ENCODE data around the gene ANKRD31.
"Not testable (repeated sequence)": the region's sequence is repeated elsewhere in the genome, so short reads cannot be mapped to it uniquely, and the experiment has no call there.

ANKRD31 gene

DNA sequence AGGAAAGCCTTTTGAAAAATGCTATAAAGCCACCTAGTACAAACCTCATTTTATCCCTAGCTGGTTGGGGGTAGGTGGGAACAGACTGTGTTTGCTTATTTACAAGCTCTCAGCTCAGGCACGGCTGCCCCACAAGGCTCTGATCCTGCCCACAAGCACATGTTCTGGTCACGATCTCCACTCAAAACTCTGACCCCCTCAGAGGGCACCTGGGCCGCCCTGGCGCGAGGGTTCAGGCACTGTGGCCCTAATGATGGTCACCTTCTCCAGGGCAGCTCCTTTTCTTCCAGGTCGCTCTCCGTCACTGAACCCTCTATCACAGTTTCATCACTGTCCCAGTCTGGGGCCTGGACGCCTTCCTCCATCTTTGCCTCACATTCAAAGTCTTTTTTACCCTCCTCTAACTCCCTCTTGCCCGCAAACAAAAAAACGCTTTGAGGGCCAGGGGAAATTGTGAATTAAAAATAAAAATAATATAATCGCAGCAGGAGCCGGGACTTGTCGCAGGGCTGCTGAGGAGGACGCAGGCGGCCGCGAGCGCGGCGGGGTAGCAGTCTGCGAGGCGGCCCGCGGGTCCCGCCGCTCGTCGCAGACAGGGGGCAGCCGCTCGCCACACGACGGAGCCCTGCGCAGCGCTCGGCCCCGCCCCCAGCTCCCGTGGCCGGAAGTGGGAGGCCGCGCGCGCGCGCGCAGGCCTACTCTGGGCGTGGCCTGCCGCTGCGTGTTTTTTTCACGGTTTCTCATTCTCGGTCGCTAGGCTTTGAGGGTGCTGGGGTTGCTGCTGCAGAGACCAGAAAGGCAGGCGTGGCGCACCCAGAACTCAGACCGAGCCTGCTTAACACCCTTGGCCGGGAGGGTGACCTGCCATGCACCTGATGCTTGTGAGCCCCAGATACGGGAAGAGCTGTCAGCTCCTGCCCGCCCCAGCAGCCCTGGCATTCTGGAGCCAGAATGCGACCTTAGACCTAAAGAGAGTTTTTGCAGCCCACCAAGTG is at the start of gene ANKRD31:
Gene ANKRD31, minus strand, starts transcription at position 557 of the 995 bp plus-strand sequence. Its CDS starts 192 bp downstream, at position 365.
- DNase-seq, result peak; percentile 96

DNA sequence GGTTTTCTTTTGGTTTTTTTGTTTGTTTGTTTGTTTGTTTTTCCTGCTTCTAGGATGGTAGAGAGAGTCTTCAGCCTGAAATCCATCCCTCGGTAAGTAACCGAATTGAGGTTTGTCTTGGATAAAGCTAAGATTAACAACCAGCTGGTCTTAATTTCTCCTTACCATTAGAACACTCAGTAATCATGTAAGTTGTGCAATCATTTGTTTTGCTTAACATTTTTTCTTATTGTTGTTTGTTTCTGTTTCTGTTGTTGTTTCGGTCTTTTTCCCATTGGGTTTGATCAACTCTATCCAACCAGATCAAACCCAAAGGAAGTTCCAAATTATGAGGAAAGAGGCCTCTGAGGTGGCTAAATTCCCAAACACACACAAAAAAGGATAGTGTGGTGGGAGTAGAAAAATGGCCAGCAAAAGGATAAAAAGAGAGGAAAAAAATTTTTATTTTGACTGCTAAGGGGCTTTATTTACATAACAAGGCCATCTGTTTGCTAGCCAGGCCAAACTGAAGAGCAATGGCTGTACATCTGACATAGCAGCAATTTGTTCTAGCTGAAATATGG is 49.6 kb upstream of the ANKRD31 start:
- DNase-seq, result no peak

DNA sequence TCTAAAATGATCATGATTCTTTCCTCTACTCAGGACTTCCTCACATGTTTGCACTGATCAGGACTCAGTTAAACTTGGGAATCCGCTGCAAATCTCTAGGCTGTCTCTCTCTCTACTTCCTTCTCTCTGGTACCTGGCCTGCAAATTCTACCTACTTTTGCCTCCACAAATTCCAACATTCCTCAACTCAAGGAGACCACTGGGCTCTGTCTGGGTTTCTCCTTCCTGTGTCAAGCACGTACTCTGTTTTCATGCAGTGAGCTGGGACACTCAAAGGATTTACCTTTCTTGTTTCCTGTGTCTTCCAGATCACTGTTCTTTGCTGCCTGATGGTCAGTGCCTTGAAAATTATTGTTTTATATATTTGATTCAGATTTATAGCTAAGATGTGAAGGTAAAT is 45.9 kb upstream of the ANKRD31 start:
- no peak for DNase-seq

- DNase-seq, result no peak
Measured at GRCh38 chr5:75281716-75282465, 45.2 kb upstream of the ANKRD31 start.

DNA sequence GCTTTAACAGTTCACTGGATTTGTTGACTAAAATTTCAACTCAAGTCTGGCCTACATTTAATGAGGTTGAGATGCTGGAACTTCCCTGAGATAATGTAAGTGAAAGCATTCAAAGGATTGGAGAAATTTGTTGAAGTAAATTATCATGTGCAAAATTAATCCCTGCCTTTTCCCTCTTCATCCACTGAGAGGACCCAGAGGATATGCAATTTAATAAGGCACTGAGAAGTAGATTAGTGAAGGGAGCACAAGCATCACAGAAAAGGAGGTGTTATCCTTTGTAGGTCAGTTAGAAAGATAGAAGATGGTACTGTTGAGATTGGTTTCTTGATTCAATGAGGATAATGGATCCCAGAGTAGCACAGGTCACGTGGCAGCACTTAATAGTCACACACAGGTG is 42.6 kb upstream of the ANKRD31 start:
- no peak for DNase-seq

GRCh38 chr5:75277463-75277862 is 40.8 kb upstream of the ANKRD31 start:
- DNase-seq, result no peak

GRCh38 chr5:75275756-75276155 is 39.1 kb upstream of the ANKRD31 start:
- DNase-seq, result no peak

DNA sequence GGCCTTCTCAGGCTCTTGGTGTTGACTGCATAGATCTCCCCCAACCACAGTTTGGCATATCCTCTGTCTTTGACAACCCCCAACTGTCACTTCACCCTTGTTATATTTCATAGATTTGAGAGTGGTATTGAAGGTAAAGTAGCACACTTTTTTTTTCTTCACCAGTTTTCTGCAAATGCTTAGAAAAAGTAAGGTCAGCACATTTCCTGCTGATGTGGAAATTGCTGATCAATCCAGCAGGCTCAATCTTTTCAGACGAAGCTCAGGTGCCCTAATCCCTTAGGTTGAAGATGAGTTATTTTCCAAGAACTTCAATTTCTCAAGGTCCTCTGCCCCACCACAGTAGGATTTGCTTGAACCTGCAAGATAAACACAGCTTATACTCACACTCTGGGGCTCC is 38.5 kb upstream of the ANKRD31 start:
- no peak for DNase-seq

DNA sequence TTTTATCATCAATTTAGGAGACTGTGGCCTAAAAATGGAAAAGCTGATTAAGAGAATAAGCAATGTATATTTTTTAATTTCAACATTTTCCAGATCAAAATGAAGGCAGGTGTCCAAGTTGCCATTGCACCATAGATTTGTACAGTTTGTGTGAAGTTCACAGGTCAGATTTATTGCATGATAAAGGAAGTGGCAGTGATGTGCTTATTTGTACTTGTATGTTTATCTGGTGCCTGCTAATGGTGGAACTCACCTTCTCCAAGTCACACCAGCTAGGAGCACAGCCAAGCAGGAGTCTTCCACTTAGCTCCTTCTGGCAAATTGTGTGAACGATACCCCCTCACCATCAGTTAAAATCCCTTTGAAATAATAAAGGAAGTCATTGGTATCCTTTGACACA is 37.8 kb upstream of the ANKRD31 start:
- DNase-seq, result no peak

DNA sequence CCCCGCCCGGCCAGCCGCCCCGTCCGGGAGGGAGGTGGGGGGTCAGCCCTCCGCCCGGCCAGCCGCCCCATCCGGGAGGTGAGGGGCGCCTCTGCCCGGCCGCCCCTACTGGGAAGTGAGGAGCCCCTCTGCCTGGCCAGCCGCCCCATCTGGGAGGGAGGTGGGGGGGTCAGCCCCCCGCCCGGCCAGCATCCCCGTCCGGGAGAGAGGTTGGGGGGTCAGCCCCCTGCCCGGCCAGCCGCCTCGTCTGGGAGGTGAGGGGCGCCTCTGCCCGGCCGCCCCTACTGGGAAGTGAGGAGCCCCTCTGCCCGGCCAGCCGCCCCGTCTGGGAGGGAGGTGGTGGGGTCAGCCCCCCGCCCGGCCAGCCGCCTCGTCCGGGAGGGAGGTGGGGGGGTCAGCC is 33.9 kb upstream of the ANKRD31 start:
- not testable (repeated sequence) for DNase-seq

GRCh38 chr5:75265731-75266130 is 29.1 kb upstream of the ANKRD31 start:
- no peak for DNase-seq

DNA sequence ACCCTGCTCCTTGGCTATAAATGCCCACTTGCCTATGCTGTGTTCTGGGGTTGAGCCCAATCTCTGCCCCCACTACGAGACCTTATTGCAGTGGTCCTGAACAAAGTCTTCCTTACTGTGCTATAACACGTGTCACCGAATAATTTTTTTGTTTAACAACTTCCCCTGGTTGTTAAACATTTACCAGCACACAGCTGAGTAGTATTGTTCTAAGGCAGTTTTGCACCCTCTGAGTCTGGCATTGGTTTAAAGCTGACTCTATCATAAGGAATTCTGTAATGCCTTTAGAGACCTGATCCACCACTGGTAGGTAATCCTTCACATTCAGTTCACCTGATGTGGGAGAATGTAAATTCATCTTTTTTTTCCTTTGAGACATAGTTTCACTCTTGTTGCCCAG is 25.6 kb upstream of the ANKRD31 start:
- no peak for DNase-seq

DNA sequence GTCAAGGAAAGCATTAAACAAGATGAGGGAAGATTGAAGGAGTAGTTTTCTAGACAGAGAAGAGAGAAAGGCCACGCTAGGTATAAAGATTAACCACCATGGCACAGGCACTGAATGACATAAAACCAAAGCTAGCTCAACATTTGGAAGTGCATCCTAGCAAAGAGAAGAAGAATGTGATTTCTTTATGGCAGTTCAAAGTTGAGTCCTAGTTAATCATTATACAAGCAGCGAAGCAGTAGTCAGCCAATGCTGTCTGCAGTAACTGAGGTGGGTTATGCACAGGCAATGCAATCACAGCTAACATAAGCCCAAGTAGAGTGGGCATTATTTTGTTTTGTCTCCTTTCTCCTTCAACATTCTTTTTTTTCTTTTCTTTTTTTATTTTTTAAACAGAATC is 24.0 kb upstream of the ANKRD31 start:
- no peak for DNase-seq

DNA sequence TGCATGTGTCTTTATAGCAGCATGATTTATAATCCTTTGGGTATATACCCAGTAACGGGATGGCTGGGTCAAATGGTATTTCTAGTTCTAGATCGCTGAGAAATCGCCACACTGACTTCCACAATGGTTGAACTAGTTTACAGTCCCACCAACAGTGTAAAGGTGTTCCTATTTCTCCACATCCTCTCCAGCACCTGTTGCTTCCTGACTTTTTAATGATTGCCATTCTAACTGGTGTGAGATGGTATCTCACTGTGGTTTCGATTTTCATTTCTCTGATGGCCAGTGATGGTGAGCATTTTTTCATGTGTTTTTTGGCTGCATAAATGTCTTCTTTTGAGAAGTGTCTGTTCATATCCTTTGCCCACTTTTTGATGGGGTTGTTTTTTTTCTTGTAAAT is 13.8 kb upstream of the ANKRD31 start:
- DNase-seq, result not testable (repeated sequence)

DNA sequence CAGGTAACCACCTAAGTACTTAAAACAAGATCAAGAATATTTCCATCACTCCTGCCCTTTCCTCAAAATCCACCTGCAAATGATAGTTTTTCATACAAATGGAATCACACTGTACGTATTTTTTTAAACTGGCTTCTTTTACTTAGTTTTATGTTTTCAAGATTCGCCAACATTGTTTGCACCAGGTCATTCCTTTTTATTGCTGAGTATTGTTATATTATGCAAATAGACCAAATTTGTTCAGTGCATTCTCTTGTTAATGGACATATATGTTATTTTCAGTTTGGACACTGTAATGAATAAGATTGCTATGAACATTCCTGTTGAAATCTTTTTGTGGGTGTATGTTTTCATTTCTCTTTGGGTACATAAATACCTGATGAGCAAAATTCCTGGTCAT is 8.3 kb upstream of the ANKRD31 start:
- no peak for DNase-seq

- DNase-seq, result no peak
Measured at GRCh38 chr5:75243510-75243909, 6.8 kb upstream of the ANKRD31 start.

- DNase-seq, result no peak
Measured at GRCh38 chr5:75243100-75243499, 6.4 kb upstream of the ANKRD31 start.

DNA sequence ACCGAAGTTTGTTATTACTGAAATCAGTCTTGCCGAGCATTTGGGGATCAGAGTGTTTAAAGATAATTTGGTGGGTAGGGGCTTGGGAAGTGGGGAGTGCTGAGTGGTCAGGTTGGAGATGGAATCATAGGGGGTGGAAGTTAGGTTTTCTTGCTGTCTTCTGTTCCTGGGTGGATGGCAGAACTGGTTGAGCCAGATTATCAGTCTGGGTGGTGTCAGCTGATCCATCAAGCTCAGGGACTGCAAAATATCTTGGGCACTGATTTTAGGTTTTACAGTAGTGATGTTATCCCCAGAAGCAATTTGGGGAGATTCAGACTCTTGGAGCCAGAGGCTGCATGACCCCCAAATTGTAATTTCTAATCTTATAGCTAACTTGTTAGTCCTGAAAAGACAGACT is 5.4 kb upstream of the ANKRD31 start:
- no peak for DNase-seq

GRCh38 chr5:75239681-75240080 is 3.0 kb upstream of the ANKRD31 start:
- DNase-seq, result no peak

DNA sequence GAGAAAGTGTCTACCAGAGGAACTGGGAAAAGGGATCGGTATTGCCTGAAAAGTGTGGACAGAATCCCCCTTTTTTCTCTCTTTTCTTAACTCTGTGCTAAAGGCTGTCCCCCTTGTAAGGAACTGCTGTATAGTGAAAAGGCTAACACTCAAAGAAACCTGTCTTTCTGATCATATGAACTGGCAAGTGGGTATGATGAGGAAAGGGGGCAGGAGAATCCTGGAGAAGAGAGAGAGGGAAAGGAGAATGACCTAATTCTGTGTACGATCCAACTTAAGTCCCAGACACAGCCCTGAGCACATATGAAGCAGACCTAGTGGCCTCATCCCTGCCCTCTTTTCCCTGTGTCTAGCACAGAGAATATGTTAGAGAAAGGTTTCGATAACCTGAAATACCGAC is 967 bp downstream of the ANKRD31 start:
- no peak for DNase-seq

- no peak for DNase-seq
Measured at GRCh38 chr5:75234251-75234650, 2.4 kb downstream of the ANKRD31 start.

GRCh38 chr5:75226916-75227315 is 9.8 kb downstream of the ANKRD31 start:
- DNase-seq, result no peak

DNA sequence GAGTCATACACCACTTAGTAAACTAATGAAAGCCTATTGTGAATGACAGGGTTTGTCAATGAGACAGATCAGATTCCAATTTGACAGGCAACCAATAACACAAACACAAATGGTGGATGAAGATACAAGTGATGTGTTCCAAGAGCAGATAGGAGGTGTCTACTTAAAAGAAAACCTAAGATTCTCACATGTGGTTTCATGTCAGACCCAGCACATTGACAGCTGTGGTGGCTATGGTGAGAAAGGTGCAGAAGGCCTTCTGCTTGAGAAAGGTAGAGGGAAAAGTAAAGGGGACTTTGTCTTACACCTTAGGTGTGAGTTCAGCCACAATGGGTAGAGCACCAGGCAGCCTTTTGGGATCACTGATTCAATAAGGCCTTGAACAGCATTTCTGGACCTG is 11.2 kb downstream of the ANKRD31 start:
- DNase-seq, result no peak

DNA sequence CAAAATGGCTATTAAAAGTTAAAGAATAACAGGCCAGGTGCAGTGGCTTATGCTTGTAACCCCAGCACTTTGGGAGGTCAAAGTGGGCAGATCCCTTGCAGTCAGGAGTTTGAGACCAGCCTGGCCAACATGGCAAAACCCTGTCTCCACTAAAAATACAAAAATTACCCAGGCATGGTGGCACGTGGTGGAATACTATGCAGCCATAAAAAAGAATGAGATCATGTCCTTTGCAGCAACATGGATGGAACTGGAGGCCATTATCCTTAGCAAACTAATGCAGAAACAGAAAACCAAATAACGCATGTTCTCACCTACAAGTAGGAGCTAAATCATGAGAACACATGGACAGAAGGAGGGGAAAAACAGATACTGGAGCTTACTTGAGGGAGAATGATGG is 15.9 kb downstream of the ANKRD31 start:
- DNase-seq, result not testable (repeated sequence)

Data from activated effector memory CD4-positive, alpha-beta T cell treated with anti-CD3 and anti-CD28 coated beads, Interleukin-2, amount 50 U/mL, for 16 hours (primary cell).